Breast epithelium (tissue), 3 donors: ENCODE data around the gene GPC5.

Source experiments
- CTCF ChIP-seq, 3 donors: fragments of 450-650 bp; IDR thresholded peaks; one replicate each; pipeline ENCODE4 v1.5.1; 2016 to 2017; ENCODE audit warnings: antibody characterized with exemption in 3 of 3, mild to moderate bottlenecking in 3 of 3, moderate library complexity in 3 of 3
- POLR2AphosphoS5 ChIP-seq, 3 donors: sonication (generic); formaldehyde crosslinking; IDR thresholded peaks; one replicate each; pipeline ENCODE4 v1.6.1; 2017; ENCODE audit warnings: antibody characterized with exemption in 3 of 3

GRCh38 chr13:91660076-91660415 is 261.6 kb downstream of the GPC5 start:
- TF ChIP-seq CTCF (IDR thresholded peaks at IDR 0.05) = no peak
- no peak for TF ChIP-seq POLR2AphosphoS5 (IDR thresholded peaks at IDR 0.05)
